ENCODE measurements around the gene ERV3-1. TPM values are rescaled to one million over a fixed set of nuclear protein-coding genes. Genes with fewer than 3 reads are reported as not detected.

Gene ERV3-1
- polyA plus RNA-seq, 1 experiment = 10.0 TPM

DNA sequence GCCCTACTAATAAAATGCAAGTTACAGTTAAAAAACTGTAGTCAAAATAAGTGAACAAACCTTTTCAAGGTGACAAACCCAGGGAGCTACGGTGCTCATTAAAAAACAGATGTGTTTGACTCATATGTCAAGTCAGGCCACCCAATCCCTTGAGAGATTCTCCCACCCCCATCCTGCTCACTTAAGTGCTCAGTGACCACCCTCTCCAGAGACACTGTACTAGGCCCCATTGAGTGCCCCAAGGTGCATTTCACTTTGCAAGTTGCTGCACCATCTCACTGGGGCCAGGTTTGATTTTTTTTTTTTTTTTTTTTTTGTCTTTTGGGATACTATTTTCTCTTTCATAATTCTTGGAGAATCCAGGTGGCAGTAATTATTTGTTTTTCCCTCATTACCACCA is 1.9 kb downstream of the ERV3-1 start:
- no peak for DNase-seq (ENCODE audit: low read depth)
- ChIA-PET POLR2A (no interaction called here), CTCF (interaction anchor here (0.6 kb wide), 1 partner anchor 63 kb away, joined by 4 read pairs; no protein-coding TSS in a partner anchor)
- no peaks in the 10 kb centered on the region for H3K27me3 ChIP-seq (ENCODE audit: control insufficient read depth, insufficient read depth, low read length)
- TF ChIP-seq, protein P1, sequence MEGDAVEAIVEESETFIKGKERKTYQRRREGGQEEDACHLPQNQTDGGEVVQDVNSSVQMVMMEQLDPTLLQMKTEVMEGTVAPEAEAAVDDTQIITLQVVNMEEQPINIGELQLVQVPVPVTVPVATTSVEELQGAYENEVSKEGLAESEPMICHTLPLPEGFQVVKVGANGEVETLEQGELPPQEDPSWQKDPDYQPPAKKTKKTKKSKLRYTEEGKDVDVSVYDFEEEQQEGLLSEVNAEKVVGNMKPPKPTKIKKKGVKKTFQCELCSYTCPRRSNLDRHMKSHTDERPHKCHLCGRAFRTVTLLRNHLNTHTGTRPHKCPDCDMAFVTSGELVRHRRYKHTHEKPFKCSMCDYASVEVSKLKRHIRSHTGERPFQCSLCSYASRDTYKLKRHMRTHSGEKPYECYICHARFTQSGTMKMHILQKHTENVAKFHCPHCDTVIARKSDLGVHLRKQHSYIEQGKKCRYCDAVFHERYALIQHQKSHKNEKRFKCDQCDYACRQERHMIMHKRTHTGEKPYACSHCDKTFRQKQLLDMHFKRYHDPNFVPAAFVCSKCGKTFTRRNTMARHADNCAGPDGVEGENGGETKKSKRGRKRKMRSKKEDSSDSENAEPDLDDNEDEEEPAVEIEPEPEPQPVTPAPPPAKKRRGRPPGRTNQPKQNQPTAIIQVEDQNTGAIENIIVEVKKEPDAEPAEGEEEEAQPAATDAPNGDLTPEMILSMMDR (IDR thresholded peaks at IDR 0.05; ENCODE audit: insufficient read depth, low read depth, low read length) = no peak
- peaks cover 2% of the 10 kb centered on the region; the same call in 1 of the 2 replicates for H3K36me3 ChIP-seq (ENCODE audit: control insufficient read depth, insufficient read depth, low read length)
- no peak overlapping the region for H3K4me3 ChIP-seq (ENCODE audit: low read depth, low read length)

DNA sequence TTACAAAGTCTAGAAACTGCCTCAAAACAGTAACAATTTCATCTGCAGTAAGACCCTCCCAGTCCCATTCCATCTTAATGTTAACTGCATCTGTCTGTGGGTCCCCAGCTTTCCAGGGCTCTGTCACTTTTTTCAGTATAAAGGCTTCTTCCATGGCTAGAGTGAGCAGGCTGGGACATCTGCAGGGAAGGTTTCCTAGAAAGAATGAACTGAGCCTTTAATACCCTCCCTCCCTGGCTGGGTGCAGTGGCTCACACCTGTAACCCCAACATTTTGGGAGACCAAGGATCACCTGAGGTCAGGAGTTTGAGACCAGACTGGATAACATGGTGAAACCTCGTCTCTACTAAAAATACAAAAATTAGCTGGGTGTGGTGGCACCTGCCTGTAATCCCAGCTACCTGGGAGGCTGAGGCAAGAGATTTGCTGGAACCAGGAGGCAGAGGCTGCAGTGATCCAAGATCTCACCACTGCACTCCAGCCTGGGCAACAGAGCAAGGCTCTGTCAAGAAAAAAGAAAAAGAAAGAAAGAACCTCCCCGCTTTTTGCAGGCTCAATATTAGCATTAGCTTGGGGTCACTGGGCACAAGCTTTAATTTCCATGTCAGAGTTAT is 3.4 kb downstream of the ERV3-1 start:
- no peak for DNase-seq (ENCODE audit: low read depth)
- ChIA-PET POLR2A (no interaction called here), CTCF (no interaction called here)
- peaks cover 5% of the 10 kb centered on the region; the same call in 1 of the 2 replicates for H3K36me3 ChIP-seq (ENCODE audit: control insufficient read depth, insufficient read depth, low read length)
- H3K4me3 ChIP-seq (ENCODE audit: low read depth, low read length) = no peak overlapping the region
- H3K27me3 ChIP-seq (ENCODE audit: control insufficient read depth, insufficient read depth, low read length) = no peaks in the 10 kb centered on the region
- TF ChIP-seq, protein P1 (IDR thresholded peaks at IDR 0.05; ENCODE audit: insufficient read depth, low read depth, low read length) = no peak

DNA sequence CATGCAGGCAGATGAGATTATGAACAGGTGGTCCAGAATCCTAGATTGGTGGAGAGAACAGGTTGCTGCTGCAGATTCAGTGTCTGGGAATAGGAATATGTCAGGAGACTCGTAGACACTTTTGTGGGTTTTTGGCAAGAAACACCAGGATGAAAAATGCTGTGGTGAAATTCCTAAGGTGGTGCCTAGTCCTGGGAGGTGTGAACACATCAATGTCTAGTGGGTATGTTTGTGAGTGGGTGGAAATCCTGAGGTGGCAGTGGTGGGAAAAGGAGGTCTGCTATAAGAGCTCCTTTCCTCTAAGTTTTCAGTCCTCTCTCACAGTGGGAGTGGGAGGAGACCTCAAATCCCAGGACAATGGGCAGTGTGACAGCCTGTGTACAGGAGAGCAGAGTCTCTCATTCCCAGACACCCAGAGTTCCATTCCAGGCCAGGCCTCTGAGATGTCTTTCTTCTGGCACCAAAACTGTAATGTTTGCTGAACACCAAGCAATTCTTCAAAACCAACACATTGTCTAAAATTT is 5.1 kb downstream of the ERV3-1 start:
- TF ChIP-seq, protein P1 (IDR thresholded peaks at IDR 0.05; ENCODE audit: insufficient read depth, low read depth, low read length) = no peak
- Histone ChIP-seq H3K27me3 (ENCODE audit: control insufficient read depth, insufficient read depth, low read length) (no peaks in the 10 kb centered on the region), H3K4me3 (ENCODE audit: low read depth, low read length) (no peak overlapping the region), H3K36me3 (ENCODE audit: control insufficient read depth, insufficient read depth, low read length) (peaks cover 5% of the 10 kb centered on the region; the same call in 1 of the 2 replicates)
- DNase-seq (ENCODE audit: low read depth) = no peak
- CTCF ChIA-PET = interaction anchor here (1.0 kb wide), 1 partner anchor 41 kb away, joined by 3 read pairs; no protein-coding TSS in a partner anchor
- POLR2A ChIA-PET = no interaction called here

DNA sequence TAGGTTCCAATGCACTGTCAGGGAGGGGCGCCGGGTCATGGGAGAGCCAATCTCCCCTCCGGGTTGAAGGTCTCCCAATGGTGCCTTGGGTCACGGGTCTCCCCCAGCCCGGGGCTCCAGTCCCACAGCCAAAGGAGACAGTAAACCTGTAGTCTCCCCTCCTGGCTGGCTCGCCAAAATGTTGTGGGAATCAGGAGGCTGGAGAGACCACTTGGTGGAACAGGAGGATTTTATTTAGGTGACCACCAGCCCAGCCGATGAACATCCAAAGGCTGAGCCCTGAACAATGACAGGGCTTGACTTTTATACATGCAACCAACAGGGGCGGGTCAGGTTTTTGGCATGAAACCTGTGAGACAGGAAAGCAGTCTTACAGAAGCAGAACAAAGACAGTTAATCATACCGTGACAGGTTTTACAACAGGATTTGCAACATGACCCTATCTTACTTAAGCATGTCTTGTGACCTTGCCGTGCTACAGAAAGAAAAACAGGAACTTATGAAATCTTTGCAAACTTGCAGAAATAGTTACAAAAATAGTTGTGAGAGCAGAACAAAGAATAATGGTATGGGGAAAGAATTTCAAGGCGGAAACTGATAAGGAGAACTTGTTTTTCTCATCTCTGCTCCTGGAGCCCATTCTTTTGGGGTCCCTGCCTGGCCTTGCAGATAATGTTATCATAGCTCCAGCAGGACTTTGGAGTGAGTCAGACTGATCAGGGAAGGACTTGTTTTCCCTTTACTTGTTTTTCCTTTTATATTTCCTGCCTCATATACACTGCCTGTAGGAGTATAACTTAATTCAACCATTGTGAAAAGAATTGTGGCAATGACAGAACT is 7.1 kb downstream of the ERV3-1 start:
- CTCF ChIA-PET = no interaction called here
- Histone ChIP-seq H3K27me3 (ENCODE audit: control insufficient read depth, insufficient read depth, low read length) (no peaks in the 10 kb centered on the region), H3K36me3 (ENCODE audit: control insufficient read depth, insufficient read depth, low read length) (peaks cover 5% of the 10 kb centered on the region; the same call in 1 of the 2 replicates), H3K4me3 (ENCODE audit: low read depth, low read length) (no peak overlapping the region)
- DNase-seq (ENCODE audit: low read depth) = no peak
- POLR2A ChIA-PET = no interaction called here
- TF ChIP-seq, protein P1 (IDR thresholded peaks at IDR 0.05; ENCODE audit: insufficient read depth, low read depth, low read length) = no peak

DNA sequence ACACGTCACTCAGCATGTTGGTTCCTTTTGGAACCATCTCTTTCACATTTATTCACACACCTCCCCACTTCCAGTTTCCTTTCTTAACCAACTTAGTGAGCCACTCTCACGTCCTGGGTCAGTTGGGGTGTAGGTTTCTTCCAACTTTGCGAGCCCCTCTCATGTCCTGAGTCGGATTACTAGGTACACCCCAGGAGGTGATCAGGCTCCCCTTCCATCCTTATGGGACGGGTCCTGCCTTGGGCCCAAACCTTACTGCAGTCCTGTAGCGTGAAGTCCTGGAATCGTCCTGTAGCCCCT is 7.7 kb downstream of the ERV3-1 start:
- H3K36me3 ChIP-seq (ENCODE audit: control insufficient read depth, insufficient read depth, low read length) = peaks cover 5% of the 10 kb centered on the region; the same call in 1 of the 2 replicates
- no peak overlapping the region for H3K4me3 ChIP-seq (ENCODE audit: low read depth, low read length)
- ChIA-PET CTCF (no interaction called here), POLR2A (no interaction called here)
- DNase-seq (ENCODE audit: low read depth) = no peak
- H3K27me3 ChIP-seq (ENCODE audit: control insufficient read depth, insufficient read depth, low read length) = no peaks in the 10 kb centered on the region
- TF ChIP-seq, protein P1 (IDR thresholded peaks at IDR 0.05; ENCODE audit: insufficient read depth, low read depth, low read length) = no peak
